Activated CD4-positive, alpha-beta T cell treated with anti-CD3 and anti-CD28 coated beads, Interleukin-2, amount 10 ng/mL, durations not matched to agents 7 days and 5 days (primary cell): ENCODE data around the gene CNTNAP5. TPM values are rescaled to one million over a fixed set of nuclear protein-coding genes. Genes with fewer than 3 reads are reported as not detected.

Experiments
- CTCF ChIA-PET: fragments of 350-600 bp; sonication (Branson Sonifier 250); formaldehyde crosslinking; loops from one replicate; lab custom pipeline; 2021; ENCODE audit warnings: antibody characterized with exemption; lab: Charles Lee
- POLR2A ChIA-PET: fragments of 350-600 bp; sonication (Branson Sonifier 250); formaldehyde crosslinking; loops from one replicate; lab custom pipeline; 2021; ENCODE audit warnings: antibody characterized with exemption; lab: Charles Lee
- DNase-seq: peaks from one replicate; pipeline ENCODE4 v3.0.0-alpha.2; 2020
- H3K27ac Mint-ChIP-seq: one replicate; pipeline ENCODE4 v1.8.0; 2021; ENCODE audit warnings: mild to moderate bottlenecking, moderate library complexity, mixed read lengths
- H3K27me3 Mint-ChIP-seq: one replicate; pipeline ENCODE4 v1.8.0; 2021; ENCODE audit warnings: mixed read lengths
- H3K36me3 Mint-ChIP-seq: one replicate; pipeline ENCODE4 v1.8.0; 2021; ENCODE audit warnings: low read depth, mixed read lengths
- H3K4me1 Mint-ChIP-seq: one replicate; pipeline ENCODE4 v1.8.0; 2021; ENCODE audit warnings: mixed read lengths
- H3K4me3 Mint-ChIP-seq: one replicate; pipeline ENCODE4 v1.8.0; 2021; ENCODE audit warnings: mild to moderate bottlenecking, moderate library complexity, mixed read lengths
- H3K9me3 Mint-ChIP-seq: one replicate; pipeline ENCODE4 v1.8.0; 2021; ENCODE audit warnings: mixed read lengths
- total RNA-seq, 2 experiments: library from RNA; stranded (reverse); gene quantifications; one replicate each; pipeline ENCODE4 v1.2.3, GENCODE V29; 2021

CNTNAP5 gene
- total RNA-seq, 2 experiments from 2014 or later, result not detected

GRCh38 chr2:124485659-124486058 is 460.6 kb downstream of the CNTNAP5 start:
- H3K27ac Mint-ChIP-seq, result no peak overlapping the region
- DNase-seq, result no peak
- CTCF ChIA-PET, result no interaction called here
- H3K9me3 Mint-ChIP-seq, result no peaks in the 10 kb centered on the region
- H3K4me3 Mint-ChIP-seq, result no peak overlapping the region
- no peaks in the 10 kb centered on the region for H3K36me3 Mint-ChIP-seq
- POLR2A ChIA-PET, result no interaction called here
- no peaks in the 10 kb centered on the region for H3K27me3 Mint-ChIP-seq
- H3K4me1 Mint-ChIP-seq, result no peaks in the 10 kb centered on the region

DNA sequence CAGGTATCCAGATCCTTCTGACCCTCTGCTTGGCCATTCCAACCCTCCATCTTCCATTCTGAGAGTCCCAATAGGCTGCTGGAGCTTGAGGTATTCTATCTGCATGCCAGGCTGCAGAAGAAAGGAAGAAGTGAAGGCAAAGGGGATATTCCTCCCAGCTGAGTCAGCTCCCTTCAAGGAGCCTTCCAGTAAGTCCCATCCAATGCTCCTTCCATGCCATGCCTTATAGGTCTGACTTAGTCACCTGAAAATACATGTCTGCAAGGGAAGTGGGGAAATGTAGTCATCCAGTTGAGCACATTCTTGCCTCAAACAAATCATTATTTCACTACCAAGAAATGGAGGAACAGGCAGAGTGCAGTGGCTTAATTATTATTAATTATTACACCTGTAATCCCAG is 464.6 kb downstream of the CNTNAP5 start:
- H3K4me1 Mint-ChIP-seq, result no peaks in the 10 kb centered on the region
- H3K27ac Mint-ChIP-seq, result no peak overlapping the region
- no peak for DNase-seq
- H3K4me3 Mint-ChIP-seq, result no peak overlapping the region
- POLR2A ChIA-PET, result no interaction called here
- H3K36me3 Mint-ChIP-seq, result no peaks in the 10 kb centered on the region
- no peaks in the 10 kb centered on the region for H3K27me3 Mint-ChIP-seq
- CTCF ChIA-PET, result no interaction called here
- peaks cover 2% of the 10 kb centered on the region for H3K9me3 Mint-ChIP-seq

DNA sequence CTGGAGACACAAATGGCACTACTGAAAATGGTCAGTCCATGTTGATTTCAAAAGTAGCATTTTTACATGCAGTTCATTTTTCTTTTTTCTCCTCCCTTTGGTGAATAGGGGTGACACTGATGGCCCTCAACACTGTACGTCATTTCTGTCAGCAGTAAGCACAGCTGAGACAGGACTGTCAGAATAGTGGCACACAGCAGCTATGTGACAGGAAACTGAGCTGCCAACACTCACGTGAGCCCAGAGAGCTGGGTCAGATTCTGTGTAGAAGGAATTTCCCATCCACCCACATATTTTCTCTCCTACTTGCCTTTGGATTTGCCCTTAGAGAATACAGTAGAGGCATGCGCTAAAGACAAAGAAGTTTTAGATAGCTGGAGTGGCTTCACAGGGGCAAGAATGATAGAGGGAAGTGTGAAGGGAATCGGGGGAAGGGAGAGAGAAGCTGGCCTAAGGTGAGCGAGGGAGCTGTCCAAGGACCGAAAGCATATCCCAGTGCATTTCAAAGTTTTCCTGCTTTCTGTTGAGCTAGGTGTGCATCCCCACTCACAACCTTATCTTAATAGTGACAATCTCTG is 476.6 kb downstream of the CNTNAP5 start:
- H3K36me3 Mint-ChIP-seq, result no peaks in the 10 kb centered on the region
- no peaks in the 10 kb centered on the region for H3K27me3 Mint-ChIP-seq
- no peak for DNase-seq
- no peak overlapping the region for H3K4me3 Mint-ChIP-seq
- ChIA-PET CTCF (no interaction called here), POLR2A (no interaction called here)
- no peak overlapping the region for H3K27ac Mint-ChIP-seq
- no peaks in the 10 kb centered on the region for H3K4me1 Mint-ChIP-seq
- H3K9me3 Mint-ChIP-seq, result peaks cover 8% of the 10 kb centered on the region

GRCh38 chr2:124514236-124514635 is 489.1 kb downstream of the CNTNAP5 start:
- POLR2A ChIA-PET, result no interaction called here
- Mint-ChIP-seq H3K9me3 (peaks cover 16% of the 10 kb centered on the region), H3K4me3 (no peak overlapping the region), H3K27me3 (no peaks in the 10 kb centered on the region), H3K4me1 (no peaks in the 10 kb centered on the region), H3K27ac (no peak overlapping the region), H3K36me3 (no peaks in the 10 kb centered on the region)
- no peak for DNase-seq
- CTCF ChIA-PET, result interaction anchor here (1.0 kb wide), 1 partner anchor 29 kb away, joined by 3 read pairs; no protein-coding TSS in a partner anchor

DNA sequence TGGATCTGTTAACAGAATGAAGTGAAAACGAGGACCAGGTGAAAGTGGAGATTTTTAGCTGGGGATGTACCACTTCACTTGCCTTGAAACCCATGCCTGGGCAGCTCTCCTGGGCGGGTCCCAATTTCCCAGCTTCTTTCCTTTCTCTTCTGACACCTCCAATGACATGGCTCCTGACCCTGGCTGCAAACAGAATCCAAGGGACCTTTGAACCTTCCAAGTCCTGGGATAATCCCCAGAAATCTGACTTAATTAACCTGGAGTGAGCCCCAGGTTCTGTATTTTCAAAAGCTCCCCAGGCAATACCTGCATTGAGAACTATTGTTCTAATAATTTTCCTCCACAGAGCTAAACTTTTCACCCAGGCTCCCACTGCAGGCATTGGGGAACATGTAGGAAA is 495.9 kb downstream of the CNTNAP5 start:
- ChIA-PET POLR2A (no interaction called here), CTCF (no interaction called here)
- H3K4me3 Mint-ChIP-seq, result no peak overlapping the region
- DNase-seq, result no peak
- no peak overlapping the region for H3K27ac Mint-ChIP-seq
- no peaks in the 10 kb centered on the region for H3K36me3 Mint-ChIP-seq
- no peaks in the 10 kb centered on the region for H3K27me3 Mint-ChIP-seq
- H3K4me1 Mint-ChIP-seq, result no peaks in the 10 kb centered on the region
- peaks cover 13% of the 10 kb centered on the region for H3K9me3 Mint-ChIP-seq

DNA sequence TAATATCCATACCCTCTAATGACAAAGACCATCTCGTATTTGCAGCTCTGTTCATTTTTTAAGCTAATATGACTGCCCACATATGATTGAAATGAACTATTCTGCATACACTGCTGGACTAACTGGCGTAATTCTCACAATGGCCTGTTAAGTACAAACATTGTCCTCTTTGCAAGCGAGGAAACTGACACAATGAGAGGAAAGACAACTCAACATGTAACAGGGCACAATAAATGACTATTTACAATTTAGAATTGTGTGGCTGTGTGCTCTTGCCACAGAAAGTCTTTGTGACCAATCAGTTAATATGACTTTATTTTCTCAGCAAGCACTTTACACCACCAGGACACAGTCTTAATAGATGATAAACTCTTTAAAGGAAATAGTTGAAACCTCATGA is 498.0 kb downstream of the CNTNAP5 start:
- Mint-ChIP-seq H3K27me3 (no peaks in the 10 kb centered on the region), H3K9me3 (no peaks in the 10 kb centered on the region), H3K27ac (no peak overlapping the region), H3K4me3 (no peak overlapping the region), H3K36me3 (no peaks in the 10 kb centered on the region), H3K4me1 (no peaks in the 10 kb centered on the region)
- POLR2A ChIA-PET, result no interaction called here
- CTCF ChIA-PET, result no interaction called here
- DNase-seq, result no peak

GRCh38 chr2:124524155-124524915 is 499.2 kb downstream of the CNTNAP5 start:
- Mint-ChIP-seq H3K9me3 (no peaks in the 10 kb centered on the region), H3K4me3 (no peak overlapping the region), H3K27ac (no peak overlapping the region), H3K4me1 (no peaks in the 10 kb centered on the region), H3K27me3 (no peaks in the 10 kb centered on the region), H3K36me3 (no peaks in the 10 kb centered on the region)
- DNase-seq, result no peak
- ChIA-PET POLR2A (no interaction called here), CTCF (no interaction called here)

- POLR2A ChIA-PET, result no interaction called here
- no peak for DNase-seq
- Mint-ChIP-seq H3K9me3 (no peaks in the 10 kb centered on the region), H3K36me3 (no peaks in the 10 kb centered on the region), H3K27ac (no peak overlapping the region), H3K27me3 (no peaks in the 10 kb centered on the region), H3K4me1 (no peaks in the 10 kb centered on the region), H3K4me3 (no peak overlapping the region)
- CTCF ChIA-PET, result no interaction called here
Measured at GRCh38 chr2:124526221-124526620, 501.1 kb downstream of the CNTNAP5 start.

DNA sequence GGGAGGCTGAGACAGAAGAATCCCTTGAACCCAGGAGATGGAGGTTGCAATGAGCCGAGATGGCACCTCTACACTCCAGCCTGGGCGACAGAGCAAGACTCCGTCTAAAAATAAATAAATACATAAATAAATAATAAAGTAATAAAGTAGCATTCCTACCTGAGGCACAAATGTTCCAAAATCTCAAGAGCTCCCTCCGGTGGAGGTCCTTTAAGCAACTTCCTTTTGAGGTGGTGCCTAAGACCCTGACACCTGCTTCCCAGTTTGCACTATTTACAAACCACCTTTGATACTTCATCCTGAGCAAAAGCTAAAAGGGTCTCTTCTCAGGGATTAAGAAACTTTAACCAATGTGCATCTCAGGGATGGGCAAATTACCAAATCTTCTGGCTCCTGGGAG is 505.1 kb downstream of the CNTNAP5 start:
- ChIA-PET POLR2A (no interaction called here), CTCF (no interaction called here)
- peaks cover 2% of the 10 kb centered on the region for H3K9me3 Mint-ChIP-seq
- H3K27me3 Mint-ChIP-seq, result no peaks in the 10 kb centered on the region
- no peaks in the 10 kb centered on the region for H3K36me3 Mint-ChIP-seq
- H3K4me1 Mint-ChIP-seq, result no peaks in the 10 kb centered on the region
- H3K27ac Mint-ChIP-seq, result no peak overlapping the region
- DNase-seq, result no peak
- no peak overlapping the region for H3K4me3 Mint-ChIP-seq

DNA sequence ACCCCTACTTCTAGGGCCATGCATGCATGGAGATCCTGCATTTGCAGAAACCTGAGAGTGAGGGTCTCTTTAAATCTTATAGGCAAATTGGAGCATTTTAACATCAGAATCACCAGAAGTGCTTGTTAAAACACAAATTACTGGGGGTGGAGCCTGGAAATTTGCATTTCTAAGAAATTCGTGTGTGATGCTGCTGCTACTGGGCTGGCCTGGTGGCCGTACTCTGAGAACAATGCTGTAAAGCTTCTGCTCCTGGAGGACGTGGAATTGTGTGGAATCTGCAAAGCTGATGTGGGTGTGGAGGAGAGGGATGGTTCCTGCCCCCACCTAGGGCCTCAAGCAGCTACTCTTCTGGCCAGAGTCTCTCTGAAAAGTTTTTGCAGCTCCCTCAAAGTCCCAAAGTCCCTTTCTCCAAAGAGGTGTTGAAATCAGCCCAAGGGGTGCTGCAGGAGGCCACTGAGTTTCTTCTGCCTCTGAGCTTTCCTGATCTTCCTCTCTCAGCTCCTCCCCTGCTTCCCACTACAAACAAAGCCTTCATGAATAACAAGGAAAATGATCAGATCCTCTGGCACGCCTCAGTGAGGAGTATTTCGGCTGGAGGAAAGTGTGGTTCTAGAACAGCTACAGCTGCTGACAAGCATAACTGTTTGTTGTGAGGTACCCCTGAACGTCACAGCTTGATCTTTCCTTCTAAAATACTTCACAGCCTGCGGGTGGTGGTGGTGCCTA is 508.3 kb downstream of the CNTNAP5 start:
- no peak for DNase-seq
- Mint-ChIP-seq H3K9me3 (peaks cover 2% of the 10 kb centered on the region), H3K27me3 (no peaks in the 10 kb centered on the region), H3K4me1 (no peaks in the 10 kb centered on the region), H3K27ac (no peak overlapping the region), H3K36me3 (no peaks in the 10 kb centered on the region), H3K4me3 (no peak overlapping the region)
- ChIA-PET CTCF (no interaction called here), POLR2A (no interaction called here)

GRCh38 chr2:124534028-124534427 is 508.9 kb downstream of the CNTNAP5 start:
- DNase-seq, result no peak
- ChIA-PET CTCF (no interaction called here), POLR2A (no interaction called here)
- Mint-ChIP-seq H3K9me3 (peaks cover 2% of the 10 kb centered on the region), H3K4me3 (no peak overlapping the region), H3K27ac (no peak overlapping the region), H3K36me3 (no peaks in the 10 kb centered on the region), H3K4me1 (no peaks in the 10 kb centered on the region), H3K27me3 (no peaks in the 10 kb centered on the region)

GRCh38 chr2:124535816-124536215 is 510.7 kb downstream of the CNTNAP5 start:
- CTCF ChIA-PET, result no interaction called here
- Mint-ChIP-seq H3K9me3 (peaks cover 2% of the 10 kb centered on the region), H3K36me3 (no peaks in the 10 kb centered on the region), H3K4me3 (no peak overlapping the region), H3K27ac (no peak overlapping the region), H3K27me3 (no peaks in the 10 kb centered on the region), H3K4me1 (no peaks in the 10 kb centered on the region)
- POLR2A ChIA-PET, result no interaction called here
- DNase-seq, result no peak

DNA sequence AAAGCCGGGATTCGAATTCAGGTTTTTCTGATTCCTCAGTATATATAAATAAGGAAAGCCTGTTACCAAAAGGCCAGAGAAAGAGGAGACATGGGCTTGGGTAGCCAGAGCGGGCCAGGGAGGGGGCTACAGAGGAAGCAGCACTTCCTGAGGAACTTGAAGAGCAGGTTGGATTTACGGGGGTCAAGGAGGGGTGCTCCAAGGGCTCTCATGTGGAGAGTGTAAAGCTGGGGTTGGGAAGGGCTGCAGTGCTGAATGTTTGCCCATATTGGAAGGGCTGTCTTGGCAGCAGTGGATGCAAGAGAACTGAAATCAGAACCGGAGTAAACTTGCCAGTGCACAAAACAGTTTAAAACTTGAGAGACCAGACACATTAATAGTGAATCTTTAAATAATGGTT is 511.5 kb downstream of the CNTNAP5 start:
- Mint-ChIP-seq H3K36me3 (no peaks in the 10 kb centered on the region), H3K4me3 (no peak overlapping the region), H3K27ac (no peak overlapping the region), H3K9me3 (peaks cover 2% of the 10 kb centered on the region), H3K4me1 (no peaks in the 10 kb centered on the region), H3K27me3 (no peaks in the 10 kb centered on the region)
- no peak for DNase-seq
- POLR2A ChIA-PET, result no interaction called here
- CTCF ChIA-PET, result no interaction called here
